GM18508 (cell line): Measurements from ENCODE around the gene NDST1.
"Not testable (repeated sequence)": the region's sequence is repeated elsewhere in the genome, so short reads cannot be mapped to it uniquely, and the experiment has no call there.

ENCODE experiments used
- ATAC-seq: cut with Tn5 transposase; IDR thresholded peaks from one replicate; pipeline ENCODE4 v1.9.1; 2021; ENCODE audit warnings: moderate number of reproducible peaks; ENCODE audit not compliant: insufficient read depth, unreplicated experiment

The NDST1 gene

DNA sequence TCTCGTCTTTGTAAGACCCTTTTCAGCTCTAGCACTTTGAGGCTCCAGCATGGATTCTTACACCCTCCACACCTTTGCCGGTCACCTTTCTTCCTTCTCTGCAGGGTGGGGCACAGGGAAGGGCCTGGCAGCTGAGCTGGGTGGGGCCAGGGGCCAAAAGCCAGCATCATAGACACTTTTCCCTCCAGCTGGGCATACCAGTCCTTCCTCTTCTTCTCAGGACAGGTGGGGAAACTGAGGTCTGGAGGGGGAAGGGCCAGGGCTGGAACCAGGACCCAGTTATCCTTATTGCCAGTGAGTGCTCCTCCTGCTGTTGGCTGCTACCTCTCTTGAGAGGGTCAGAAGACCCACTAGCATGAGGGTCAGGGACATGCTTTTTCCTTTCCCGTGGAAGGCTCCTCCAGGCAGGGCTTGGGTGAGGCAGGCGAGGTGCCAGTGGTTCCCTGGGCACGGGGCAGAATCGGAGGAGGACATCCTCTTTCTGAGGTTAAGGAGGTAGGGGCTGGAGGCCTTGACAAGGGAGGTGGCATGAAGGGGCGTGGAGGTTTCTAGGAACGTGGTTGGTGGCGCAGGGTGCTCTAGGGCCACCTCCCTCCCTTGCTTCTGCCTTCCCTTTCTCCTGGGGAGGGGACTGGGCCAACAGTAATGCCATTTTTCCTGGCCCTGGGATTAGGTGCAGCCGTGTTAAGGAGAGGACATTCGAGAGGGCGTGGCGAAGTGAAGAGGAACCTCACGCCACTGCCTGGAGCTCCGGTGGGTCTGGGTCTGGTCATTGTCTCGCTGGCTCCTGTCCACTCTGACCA lies at the start of gene NDST1:
NDST1 (plus strand) TSS at position 658 of the 803 bp plus-strand sequence. CDS start 13,124 bp downstream, outside the sequence.
- ATAC-seq: no peak

DNA sequence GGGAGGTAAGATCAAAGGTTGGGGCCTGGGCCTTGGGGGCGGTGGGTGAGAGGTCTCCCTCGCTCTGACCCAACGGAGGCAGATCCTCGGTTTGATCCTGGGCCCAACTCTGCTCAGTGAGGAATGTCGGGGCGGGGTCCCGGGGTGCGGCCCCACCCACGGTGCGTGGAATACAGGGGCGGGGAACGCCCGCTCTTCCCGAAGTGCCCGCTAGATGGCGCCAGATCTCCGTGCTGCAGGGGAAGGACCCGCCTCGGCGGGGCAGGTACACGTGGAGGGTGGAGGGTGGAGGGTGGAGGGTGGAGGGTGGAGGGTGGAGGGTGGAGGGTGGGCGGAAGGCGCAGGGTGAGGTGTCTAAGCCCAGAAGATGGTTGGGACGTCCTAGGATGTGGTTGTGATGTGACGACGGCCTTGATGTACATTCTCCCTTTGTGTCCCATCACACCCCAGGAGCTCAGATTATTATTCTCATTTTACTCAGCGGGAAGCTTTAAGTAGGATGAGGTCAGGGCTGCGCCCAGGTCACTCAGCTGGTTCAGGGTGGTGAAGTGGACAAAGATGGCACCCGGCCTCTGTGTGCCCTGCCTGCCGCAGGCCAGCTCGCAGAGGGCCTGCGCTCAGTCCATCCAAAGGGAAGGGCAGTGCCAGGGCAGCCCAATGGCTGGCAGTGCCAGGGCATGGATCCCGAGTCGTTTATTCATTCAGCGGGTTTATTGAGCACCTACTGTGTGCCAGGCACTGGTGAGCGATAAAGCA lies 49.0 kb upstream of the NDST1 start:
- no peak for ATAC-seq

DNA sequence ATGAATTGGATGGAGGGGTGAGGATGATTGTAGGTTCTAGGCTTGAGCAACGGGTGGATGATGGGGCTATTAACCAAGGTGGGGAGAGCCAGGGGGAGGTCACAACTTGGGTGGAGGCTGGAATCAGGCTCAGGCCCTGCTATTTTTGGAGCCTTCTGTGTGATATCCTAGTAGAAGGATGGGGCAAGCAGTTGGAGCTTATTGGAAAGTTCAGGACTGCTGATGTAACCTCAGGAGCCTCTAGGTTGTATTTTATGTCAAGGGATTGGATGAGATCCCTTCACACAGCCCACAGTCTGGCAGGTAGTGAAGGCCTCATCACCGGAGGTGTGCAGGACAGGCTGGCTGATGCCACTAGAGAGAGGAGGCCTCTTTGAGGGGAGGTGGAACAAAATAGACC lies 47.1 kb upstream of the NDST1 start:
- no peak for ATAC-seq

DNA sequence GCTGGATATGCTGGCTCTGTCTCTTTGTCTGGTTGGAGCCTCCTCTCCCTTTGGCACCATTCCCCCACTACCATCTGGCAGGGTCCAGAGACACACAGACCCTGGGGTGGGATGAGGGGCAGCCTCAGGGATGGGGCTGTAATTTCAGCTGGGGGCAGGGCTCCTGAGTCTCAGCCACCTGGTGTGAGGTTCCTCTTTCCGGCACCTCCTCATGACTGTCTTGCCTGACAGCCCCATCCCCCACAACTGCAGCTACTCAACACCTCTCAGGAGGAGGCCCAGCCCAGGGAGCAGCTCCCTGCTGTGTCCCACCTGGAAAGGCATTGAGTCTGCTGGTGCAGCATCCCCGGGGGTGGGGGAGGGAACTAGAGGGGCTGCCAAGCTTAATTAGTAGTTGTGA lies 46.7 kb upstream of the NDST1 start:
- ATAC-seq: no peak

DNA sequence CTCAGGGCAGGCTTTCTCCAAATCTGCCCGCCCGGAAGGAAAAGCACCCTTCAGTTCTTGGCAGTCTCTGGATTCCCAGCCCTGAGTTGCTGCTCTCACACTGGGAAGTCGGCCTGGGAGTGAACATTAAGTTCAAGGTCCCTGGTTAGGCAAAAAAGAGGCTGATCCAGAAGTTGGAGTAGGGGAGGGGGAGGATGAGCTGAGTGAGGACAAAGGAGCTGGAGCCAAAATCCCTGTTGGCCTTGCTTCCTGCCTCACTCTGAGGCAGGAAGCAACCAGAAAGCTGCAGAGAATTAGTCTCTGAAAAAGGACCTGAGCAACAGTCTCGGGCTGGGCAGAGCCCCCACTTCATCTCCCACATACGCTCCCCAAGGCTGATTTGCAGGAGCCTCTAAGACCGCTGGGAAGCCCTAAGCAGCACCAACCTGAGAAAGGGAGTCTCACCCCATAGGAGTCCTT lies 43.3 kb upstream of the NDST1 start:
- no peak for ATAC-seq

DNA sequence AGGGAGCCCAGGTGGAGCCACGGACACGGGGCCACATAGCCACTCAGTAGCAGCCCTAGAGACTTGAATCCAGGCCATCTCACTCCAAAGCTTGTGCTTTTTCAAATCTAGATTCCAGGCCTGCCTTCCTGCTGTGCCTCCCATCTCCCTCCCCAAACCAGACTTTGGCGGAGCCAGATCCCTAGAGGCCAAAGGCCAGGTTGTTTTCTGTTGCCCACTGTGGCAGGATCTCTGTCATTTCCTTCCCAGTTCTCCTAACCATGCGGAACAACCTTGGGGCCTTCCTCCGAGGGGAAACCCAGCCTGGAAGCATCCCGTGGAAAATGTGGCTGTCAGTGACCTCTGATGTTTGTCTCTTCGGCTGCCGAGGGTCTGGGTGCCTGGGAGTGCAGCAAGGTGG lies 42.0 kb upstream of the NDST1 start:
- no peak for ATAC-seq

DNA sequence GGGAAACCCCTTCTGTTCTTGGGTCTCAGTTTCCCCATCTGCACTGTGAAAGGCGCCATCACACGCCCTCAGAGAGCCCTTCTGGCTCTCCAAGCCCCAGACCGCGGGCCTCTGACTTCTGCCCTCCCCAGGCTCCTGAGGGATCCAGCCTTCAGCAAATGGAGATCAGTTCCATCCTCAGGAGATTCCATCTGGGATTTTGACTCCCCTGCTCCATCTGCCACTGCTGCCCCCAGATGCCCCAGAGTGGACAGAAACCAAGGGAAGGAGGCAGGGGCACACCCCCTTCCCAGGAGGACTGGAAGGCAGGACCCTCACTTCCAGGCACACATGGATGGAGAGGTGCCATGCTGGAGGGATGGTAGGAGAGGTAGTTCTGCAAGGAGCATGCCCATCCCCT lies 39.7 kb upstream of the NDST1 start:
- no peak for ATAC-seq

DNA sequence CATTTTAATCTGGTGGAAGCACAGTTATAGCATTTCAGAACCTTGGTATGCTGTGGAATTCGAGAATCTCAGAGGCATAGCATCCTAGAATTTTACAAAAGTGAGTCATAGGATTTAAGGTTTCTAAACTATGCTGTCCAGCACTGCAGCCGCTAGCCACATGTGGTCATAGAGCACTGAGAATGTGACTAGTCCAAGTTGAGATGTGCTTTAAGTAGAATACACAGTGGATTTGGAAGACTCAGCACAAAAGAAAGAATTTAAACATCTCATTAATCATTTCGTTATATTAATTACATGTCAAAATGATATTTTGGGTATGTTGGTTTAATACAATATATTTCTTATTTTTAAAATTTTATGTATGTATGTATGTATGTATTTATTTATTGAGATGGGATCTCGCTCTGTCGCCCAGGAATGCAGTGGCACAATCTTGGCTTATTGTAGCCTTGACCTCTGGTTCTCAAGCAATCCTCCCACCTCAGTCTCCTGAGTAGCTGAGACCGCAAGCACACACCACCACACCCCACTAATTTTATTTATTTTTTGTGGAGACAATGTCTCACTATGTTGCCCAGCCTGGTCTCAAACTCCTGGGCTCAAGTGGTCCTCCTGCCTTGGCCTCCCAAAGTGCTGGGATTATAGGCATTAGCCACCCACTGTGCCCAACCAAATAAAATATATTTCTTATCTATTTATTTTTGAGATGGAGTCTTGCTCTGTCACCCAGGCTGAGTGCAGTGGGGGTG lies 38.0 kb upstream of the NDST1 start:
- ATAC-seq: no peak

DNA sequence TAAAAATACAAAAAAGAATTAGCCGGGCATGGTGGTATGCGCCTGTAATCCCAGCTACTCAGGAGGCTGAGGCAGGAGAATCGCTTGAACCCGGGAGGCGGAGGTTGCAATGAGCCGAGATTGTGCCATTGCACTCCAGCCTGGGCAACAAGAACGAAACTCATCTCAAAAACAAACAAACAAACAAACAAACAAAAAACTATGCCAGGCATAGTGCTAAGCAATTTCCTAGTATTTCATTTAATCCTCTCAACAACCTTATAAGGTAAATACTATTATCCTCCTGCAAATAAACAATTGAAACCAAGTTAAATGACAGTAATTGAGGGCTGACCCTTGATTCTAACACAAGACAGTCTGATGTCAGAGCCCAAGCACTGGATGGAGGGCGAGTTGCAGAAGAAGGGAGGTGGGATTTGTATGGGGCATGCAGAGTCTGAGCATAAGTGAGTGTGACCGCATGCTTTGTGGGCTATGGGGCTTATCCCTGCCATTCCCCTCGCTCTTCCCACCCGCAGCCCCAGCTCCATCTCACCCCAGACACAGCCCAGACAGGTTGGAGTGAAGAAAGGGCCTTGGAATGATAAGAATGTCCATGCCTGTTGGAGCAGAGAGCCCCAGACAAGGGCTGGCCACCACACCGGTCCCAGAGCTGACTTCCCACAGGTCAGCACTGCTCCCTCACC lies 34.1 kb upstream of the NDST1 start:
- ATAC-seq: no peak

DNA sequence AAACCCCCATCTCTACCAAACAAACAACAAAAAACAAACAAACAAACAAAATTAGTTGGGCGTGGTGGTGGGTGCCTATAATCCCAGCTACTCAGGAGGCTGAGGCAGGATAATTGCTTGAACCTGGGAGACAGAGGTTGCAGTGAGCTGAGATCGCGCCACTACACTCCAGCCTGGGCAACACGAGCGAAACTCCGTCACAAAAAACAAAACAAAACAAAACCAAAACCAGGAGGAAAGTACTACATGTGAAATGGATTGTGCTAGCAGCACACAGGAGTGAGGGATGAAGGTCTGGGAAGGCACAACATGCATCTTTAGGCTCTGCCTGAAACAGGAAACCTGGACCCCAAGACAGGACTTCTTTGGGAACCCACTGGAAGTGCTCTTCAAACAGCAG lies 31.4 kb upstream of the NDST1 start:
- ATAC-seq: not testable (repeated sequence)

DNA sequence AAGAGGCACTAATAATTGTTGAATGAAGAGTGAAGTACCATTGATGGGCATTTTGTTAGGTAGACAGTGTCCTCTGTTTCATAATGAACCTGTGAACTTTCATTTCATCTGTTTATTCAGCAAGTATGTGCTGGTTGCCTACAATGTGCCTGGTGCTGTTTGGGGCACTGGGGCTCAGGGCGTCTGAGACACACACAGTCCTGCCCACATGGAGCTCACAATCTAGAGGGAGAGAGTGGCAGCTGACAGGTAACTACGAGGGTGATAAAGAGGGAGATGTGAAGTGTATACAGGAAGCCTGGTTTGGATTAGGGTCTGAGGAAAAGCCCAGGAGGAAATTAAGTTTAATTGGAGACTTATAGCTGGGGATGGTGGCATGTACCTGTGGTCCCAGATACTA lies 28.5 kb upstream of the NDST1 start:
- no peak for ATAC-seq

DNA sequence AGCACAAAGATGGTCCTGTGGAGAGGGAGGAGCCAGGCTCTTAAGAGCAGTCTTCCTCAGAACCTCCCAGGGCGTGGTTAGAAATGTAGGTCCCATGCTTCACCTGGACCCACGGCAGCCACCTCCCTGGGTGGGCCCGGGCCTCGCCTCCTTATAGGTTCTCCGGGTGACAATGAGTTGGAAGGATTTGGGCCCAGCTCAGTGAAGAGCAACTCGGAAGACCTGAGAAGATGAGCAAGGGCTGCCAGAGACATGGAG lies 26.3 kb upstream of the NDST1 start:
- ATAC-seq: no peak

DNA sequence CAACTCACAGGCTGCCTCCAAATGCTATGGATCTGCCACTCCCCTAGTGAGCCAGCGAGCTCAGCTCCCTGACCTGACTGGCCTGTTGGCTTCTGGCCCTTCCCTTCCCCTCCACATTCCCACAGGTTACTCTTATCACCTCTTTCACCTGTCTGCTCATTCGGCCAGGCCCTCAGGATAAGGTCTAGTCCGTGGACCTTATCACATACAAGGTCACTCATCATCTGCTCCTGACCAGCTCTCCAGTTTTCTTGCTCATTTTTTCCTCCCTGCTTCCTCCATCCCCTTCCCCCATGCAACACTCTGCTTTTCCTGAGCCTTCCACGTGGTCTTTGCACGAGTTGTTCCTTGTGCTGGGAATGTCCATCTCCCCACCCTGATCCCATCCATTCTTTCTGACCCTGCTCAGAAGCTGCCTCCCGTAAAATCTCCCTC lies 25.9 kb upstream of the NDST1 start:
- ATAC-seq: no peak

DNA sequence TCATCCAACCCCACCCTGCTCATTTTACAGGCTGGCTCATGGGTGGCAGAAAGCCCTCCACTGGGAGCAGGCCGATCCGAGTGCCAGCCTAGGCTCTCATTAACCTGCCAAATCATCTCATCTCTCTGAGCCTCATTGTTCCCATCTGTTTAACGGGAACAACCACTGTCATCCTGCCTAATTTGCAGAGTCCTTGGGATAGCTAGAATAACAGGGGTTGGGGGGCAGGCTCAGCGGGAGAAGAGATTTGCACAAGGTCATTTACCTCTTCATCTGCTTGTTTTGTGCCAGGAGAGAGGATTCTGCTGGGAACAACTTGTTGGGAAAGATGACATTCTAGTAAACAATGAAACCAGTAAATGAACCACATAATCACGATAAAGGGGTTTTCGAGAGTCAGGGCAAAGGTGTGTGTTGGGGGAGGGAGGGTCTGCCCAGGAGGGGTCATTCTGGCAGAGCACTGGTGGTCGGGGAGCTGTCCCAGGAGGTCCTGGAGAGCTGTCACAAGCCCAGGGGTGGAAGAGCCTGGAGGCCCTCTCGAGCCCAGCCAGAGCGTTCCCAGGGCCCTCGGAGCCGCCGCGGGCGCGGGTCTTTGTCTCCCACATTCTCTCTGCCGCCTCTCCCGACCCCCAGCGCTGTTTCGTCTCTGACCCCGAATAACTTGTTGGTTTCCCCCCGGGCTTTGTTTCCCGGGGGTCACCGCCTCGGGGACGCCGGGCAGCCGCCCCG lies 22.8 kb upstream of the NDST1 start:
- no peak for ATAC-seq

DNA sequence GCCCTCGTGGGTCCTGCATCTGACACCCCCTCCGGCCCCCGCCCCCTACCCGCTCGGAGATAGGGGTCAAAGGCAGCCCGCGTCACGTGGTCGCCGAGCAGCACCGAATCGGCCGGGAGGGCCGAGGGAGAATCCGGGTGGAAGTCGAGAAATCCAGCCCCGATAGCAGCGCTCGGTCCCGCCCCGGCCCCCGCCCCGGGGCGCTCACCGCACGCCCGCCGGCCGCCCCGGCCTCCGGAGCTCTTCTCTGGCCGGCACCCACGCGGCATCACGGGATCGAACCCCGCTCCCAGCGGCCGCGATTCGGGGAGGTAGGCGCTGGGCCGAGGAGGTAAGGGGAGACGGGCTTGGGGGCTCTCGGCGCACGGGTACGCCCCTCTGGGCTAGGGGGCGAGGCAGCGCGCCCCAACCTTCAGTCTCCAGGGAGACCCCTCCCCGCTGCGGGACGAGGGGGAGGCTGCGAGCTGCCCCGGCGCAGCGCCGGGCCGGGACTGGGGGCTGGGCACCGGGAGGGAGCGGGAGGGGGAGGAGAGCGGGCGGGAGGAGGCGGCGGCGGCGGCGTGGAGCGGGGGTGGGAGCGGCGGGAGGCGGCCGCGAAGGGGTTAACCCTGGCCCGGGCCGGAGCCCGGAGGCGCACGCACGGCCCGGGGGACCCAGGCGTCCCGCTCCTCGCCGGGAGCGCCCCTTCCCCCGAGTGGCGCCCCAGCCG lies 22.1 kb upstream of the NDST1 start:
- no peak for ATAC-seq

DNA sequence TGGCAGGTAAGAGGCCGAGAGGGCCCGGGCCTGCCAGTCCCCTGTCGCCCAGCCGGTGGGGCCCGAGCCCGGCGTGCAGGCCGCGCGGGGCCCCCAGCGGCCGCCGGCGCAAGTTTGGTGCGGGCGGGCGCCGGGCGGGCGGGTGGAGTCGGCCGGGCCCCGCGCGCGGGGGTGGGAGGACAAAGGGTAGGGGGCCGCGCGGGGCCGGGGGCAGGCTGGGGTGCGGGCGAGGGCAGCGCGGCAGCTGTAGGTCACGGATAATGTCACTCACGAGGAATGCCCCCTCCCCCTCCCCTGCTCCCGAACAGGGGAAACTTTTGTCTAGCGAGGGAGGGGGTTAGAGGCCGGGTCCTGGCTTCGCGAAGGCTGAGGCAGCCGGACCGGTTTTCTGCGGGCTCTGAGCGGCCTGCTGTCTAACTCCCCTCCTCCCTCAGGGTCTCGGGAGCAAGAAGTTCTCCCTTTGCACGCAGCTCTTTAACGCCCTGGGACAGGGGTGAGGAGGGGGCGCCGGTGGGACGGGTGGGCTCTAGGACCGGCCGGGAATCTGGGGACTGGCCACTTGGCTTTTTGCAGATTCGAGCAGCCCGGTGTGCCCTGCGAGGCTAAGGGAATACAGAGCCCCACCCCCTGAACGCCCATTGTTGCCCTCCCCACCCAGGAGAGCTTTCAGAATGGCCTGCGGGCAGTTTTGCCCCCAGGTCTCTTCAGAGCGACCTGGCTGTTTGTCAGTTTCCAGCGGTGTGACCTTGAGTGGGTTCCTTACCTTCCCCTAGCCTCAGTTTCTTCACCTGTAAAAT lies 21.3 kb upstream of the NDST1 start:
- no peak for ATAC-seq

DNA sequence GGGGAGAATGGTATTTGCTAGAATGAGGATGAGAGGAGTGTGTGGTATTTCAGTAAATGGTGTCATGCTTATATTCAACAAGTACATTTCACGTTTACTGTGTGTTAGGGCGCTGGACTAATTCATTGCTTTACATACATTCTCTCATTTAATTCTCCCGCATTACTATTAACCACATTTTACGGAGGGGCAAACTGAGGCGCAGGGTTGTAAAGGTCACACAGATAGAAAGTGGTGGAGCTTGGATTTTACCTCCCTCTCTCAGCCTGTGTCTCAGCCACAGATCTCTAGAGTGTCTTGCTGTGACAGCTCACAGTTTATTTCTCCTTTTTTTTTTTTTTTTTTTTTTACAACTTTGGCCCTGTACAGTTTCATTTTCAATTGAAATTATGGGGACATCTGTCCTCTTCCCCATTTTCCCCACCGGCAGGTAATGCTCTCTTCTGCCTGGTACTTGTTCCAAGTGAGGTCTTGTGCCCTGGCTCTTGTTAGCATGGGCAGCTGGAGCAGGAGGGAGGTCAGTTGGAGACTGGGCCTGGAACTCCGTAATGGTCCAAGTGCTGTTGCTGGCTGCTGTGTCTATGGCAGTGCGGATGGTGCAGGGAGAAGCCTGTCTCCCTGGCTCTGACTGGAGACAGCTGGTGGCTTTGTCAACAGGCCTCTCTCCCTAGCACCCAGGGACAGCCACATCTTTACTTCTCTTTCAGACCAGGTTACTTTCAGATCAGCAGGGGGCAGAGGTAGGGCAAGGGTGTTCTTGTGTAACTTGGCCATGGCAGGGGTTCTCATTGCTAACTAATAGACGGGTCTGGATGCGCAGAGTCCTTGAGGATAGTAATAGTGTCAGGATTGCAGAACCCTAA lies 20.5 kb upstream of the NDST1 start:
- no peak for ATAC-seq
